Mesenchymal stem cell (in vitro differentiated cells and primary cell): ENCODE results near the gene GABRA4.

ENCODE experiments used
- DNase-seq: peaks from one replicate; pipeline ENCODE4 v3.0.0-alpha.2; 2013
- H2AFZ ChIP-seq: one replicate; pipeline ENCODE4 v1.6.1; 2013; ENCODE audit warnings: low read depth, mild to moderate bottlenecking, control low read depth, inconsistent platforms, low read length, moderate library complexity
- H2AK5ac ChIP-seq: 2 replicates; pipeline ENCODE4 v1.6.1; 2013; ENCODE audit warnings: low read length, moderate library complexity, mild to moderate bottlenecking, inconsistent platforms; ENCODE audit not compliant: severe bottlenecking
- H2BK120ac ChIP-seq: one replicate; pipeline ENCODE4 v1.6.1; 2013; ENCODE audit warnings: low read depth, mild to moderate bottlenecking, inconsistent platforms, low read length, moderate library complexity
- H2BK12ac ChIP-seq, 2 experiments: one replicate each; pipeline ENCODE4 v1.6.1; 2013; ENCODE audit warnings: inconsistent platforms in 2 of 2, low read length in 2 of 2, mild to moderate bottlenecking in 2 of 2, moderate library complexity in 2 of 2, control low read depth in 1 of 2
- H2BK15ac ChIP-seq: one replicate; pipeline ENCODE4 v1.6.1; 2013; ENCODE audit warnings: mild to moderate bottlenecking, low read depth, inconsistent platforms; ENCODE audit not compliant: poor library complexity, severe bottlenecking
- H2BK5ac ChIP-seq: 2 replicates; pipeline ENCODE4 v1.6.1; 2013; ENCODE audit warnings: low read depth, mild to moderate bottlenecking, low read length, control low read depth, inconsistent platforms; ENCODE audit not compliant: poor library complexity, severe bottlenecking
- H3K14ac ChIP-seq, 2 experiments: one replicate each; pipeline ENCODE4 v1.6.1; 2013; ENCODE audit warnings: inconsistent platforms in 2 of 2, low read length in 2 of 2, control low read depth in 1 of 2, mild to moderate bottlenecking in 1 of 2, moderate library complexity in 1 of 2
- H3K18ac ChIP-seq, 2 experiments: one replicate each; pipeline ENCODE4 v1.6.1; 2013; ENCODE audit warnings: inconsistent platforms in 2 of 2, low read length in 2 of 2, control low read depth in 1 of 2, low read depth in 1 of 2, mild to moderate bottlenecking in 1 of 2
- H3K23ac ChIP-seq, 2 experiments: one replicate each; pipeline ENCODE4 v1.6.1; 2013; ENCODE audit warnings: inconsistent platforms in 2 of 2, low read length in 2 of 2, mild to moderate bottlenecking in 2 of 2, moderate library complexity in 2 of 2, control low read depth in 1 of 2
- H3K27ac ChIP-seq: 2 replicates; pipeline ENCODE4 v1.5.1; 2013; ENCODE audit warnings: mild to moderate bottlenecking, moderate library complexity, low read length, control low read depth, inconsistent platforms; ENCODE audit not compliant: poor library complexity, severe bottlenecking
- H3K27me3 ChIP-seq, 2 experiments: 2 replicates each; pipeline versions ENCODE4 v1.6.1 to v1.7.0; 2013; ENCODE audit warnings: low read length in 2 of 2, mild to moderate bottlenecking in 2 of 2, moderate library complexity in 2 of 2, control low read depth in 1 of 2, inconsistent platforms in 1 of 2; ENCODE audit not compliant: control insufficient read depth in 1 of 2, insufficient read depth in 1 of 2
- H3K36me3 ChIP-seq, 2 experiments: 2 replicates each; pipeline versions ENCODE4 v1.6.1 to v1.7.0; 2013; ENCODE audit warnings: low read length in 2 of 2, control low read depth in 1 of 2, inconsistent platforms in 1 of 2, low read depth in 1 of 2, mild to moderate bottlenecking in 1 of 2; ENCODE audit not compliant: insufficient read depth in 2 of 2, control insufficient read depth in 1 of 2
- H3K4ac ChIP-seq, 2 experiments: one replicate each; pipeline ENCODE4 v1.6.1; 2013; ENCODE audit warnings: inconsistent platforms in 2 of 2, low read length in 2 of 2, mild to moderate bottlenecking in 2 of 2, moderate library complexity in 2 of 2, control low read depth in 1 of 2, low read depth in 1 of 2
- H3K4me1 ChIP-seq: 2 replicates; pipeline ENCODE4 v1.6.1; 2013; ENCODE audit warnings: low read depth, low read length, control low read depth; ENCODE audit not compliant: control insufficient read depth, insufficient read depth
- H3K4me2 ChIP-seq: 2 replicates; pipeline ENCODE4 v1.6.1; 2013; ENCODE audit warnings: low read length, mild to moderate bottlenecking, inconsistent platforms; ENCODE audit not compliant: poor library complexity, severe bottlenecking
- H3K4me3 ChIP-seq, 2 experiments: 2 replicates each; pipeline versions ENCODE4 v1.5.1 to v1.7.0; 2013; ENCODE audit warnings: low read length in 2 of 2, mild to moderate bottlenecking in 2 of 2, control low read depth in 1 of 2, low read depth in 1 of 2; ENCODE audit not compliant: insufficient read depth in 1 of 2
- H3K79me1 ChIP-seq: replicated peaks from 2 replicates; pipeline ENCODE4 v1.6.1; 2013; ENCODE audit warnings: mild to moderate bottlenecking, control low read depth, low read length, inconsistent platforms; ENCODE audit not compliant: poor library complexity, severe bottlenecking
- H3K9ac ChIP-seq: 2 replicates; pipeline ENCODE4 v1.7.0; 2013; ENCODE audit warnings: mild to moderate bottlenecking, low read length, moderate library complexity
- H3K9me3 ChIP-seq: 2 replicates; pipeline ENCODE4 v1.7.0; 2013; ENCODE audit warnings: mild to moderate bottlenecking, low read length; ENCODE audit not compliant: control insufficient read depth
- H4K8ac ChIP-seq: one replicate; pipeline ENCODE4 v1.6.1; 2013; ENCODE audit warnings: inconsistent platforms, mild to moderate bottlenecking, low read length, moderate library complexity
- H4K91ac ChIP-seq: one replicate; pipeline ENCODE4 v1.6.1; 2013; ENCODE audit warnings: mild to moderate bottlenecking, low read length, inconsistent platforms
- WGBS: methylation state at CpG from one replicate; pipeline ENCODE4 v1.1.7; 2013; ENCODE audit warnings: mixed read lengths; 5-methylcytosine and 5-hydroxymethylcytosine counted together

GABRA4 gene

DNA sequence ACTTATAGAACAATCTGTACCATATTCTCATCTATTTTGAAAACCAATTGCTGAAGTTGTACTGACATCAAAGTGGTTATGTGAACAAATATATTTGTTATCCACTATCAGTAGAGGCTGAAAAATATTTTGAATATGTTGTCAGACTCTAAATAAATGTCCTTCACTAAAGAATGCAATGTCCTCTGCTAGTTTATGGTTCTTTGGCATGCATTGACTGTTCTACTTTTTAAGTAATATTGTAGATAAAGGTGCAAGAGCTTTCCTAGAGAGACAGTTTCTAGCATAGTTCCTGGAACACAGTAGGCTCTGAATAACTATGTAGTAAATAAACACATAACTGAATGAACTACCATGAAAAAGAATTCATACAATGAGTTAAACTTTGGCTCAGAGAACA is 66.2 kb downstream of the GABRA4 start:
- Histone ChIP-seq H3K36me3 (no peaks in the 10 kb centered on the region), H2AFZ (no peak overlapping the region), H3K9ac (no peak overlapping the region), H2BK5ac (no peak overlapping the region), H3K27ac (no peak overlapping the region), H2AK5ac (no peak overlapping the region), H3K14ac (no peak overlapping the region), H3K4me1 (no peaks in the 10 kb centered on the region), H4K91ac (no peak overlapping the region), H3K4me3 (no peak overlapping the region), H4K8ac (no peak overlapping the region), H2BK120ac (no peak overlapping the region), H2BK15ac (no peak overlapping the region), H3K79me1 (no peaks in the 10 kb centered on the region), H3K4ac (no peak overlapping the region), H3K9me3 (no peaks in the 10 kb centered on the region), H3K27me3 (peaks cover 0 to 3% of the 10 kb centered on the region in 2 experiments), H3K4me2 (no peak overlapping the region), H3K23ac (no peak overlapping the region), H2BK12ac (no peak overlapping the region), H3K18ac (no peak overlapping the region)
- DNase-seq, result no peak

- Histone ChIP-seq H2BK15ac (no peak overlapping the region), H2BK5ac (no peak overlapping the region), H3K27me3 (peaks cover 0 to 3% of the 10 kb centered on the region in 2 experiments), H2AFZ (no peak overlapping the region), H3K23ac (no peak overlapping the region), H3K4me1 (no peaks in the 10 kb centered on the region), H3K4me3 (no peak overlapping the region), H4K8ac (no peak overlapping the region), H3K4ac (no peak overlapping the region), H3K27ac (no peak overlapping the region), H3K9me3 (no peaks in the 10 kb centered on the region), H2BK120ac (no peak overlapping the region), H2BK12ac (no peak overlapping the region), H2AK5ac (no peak overlapping the region), H3K18ac (no peak overlapping the region), H3K9ac (no peak overlapping the region), H4K91ac (no peak overlapping the region), H3K36me3 (no peaks in the 10 kb centered on the region), H3K14ac (no peak overlapping the region), H3K4me2 (no peak overlapping the region), H3K79me1 (no peaks in the 10 kb centered on the region)
- no peak for DNase-seq
These were observed 68.4 kb downstream of the GABRA4 start for GRCh38 chr4:46924789-46925529.

DNA sequence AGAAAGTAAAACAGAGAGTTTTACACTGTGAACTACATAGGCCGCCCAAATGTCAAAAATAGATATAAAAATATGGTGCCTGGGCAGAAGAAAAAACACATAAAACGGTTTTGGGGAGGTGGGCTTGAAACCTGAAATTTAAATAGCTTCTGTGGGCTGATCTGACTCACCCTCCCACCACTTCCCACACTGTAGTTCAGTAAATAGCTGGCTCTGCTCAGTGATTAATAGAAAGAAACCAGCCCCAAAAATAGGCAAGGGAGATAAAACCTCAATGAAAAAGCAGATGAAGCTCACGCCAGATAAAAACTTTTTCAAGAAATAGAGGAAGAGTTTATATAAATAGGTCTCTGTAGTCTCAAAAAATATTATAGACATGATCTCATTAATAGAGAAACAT is 71.2 kb downstream of the GABRA4 start:
- Histone ChIP-seq H3K4ac (no peak overlapping the region), H3K18ac (no peak overlapping the region)
- 81% methylated on average over 2 of the region's 3 CpGs for WGBS

GRCh38 chr4:46909078-46909477 is 84.3 kb downstream of the GABRA4 start, which contains the start of gene COX7B2:
TSS of gene COX7B2 (minus strand) at chr4:46909245. CDS start at chr4:46735192, 174,053 bp downstream.
- no peak within 1 kb of the TSS for H3K9ac ChIP-seq
- H3K27ac ChIP-seq, result no peak within 1 kb of the TSS
- H2AK5ac ChIP-seq, result no peak within 1 kb of the TSS
- no peaks in the 10 kb centered on the region for H3K36me3 ChIP-seq
- no peaks in the 10 kb centered on the region for H3K9me3 ChIP-seq
- H3K18ac ChIP-seq, result no peak within 1 kb of the TSS
- H3K4me1 ChIP-seq, result no peaks in the 10 kb centered on the region
- DNase-seq, result no peak
- no peak within 1 kb of the TSS for H3K14ac ChIP-seq
- H3K79me1 ChIP-seq, result no peaks in the 10 kb centered on the region
- no peak within 1 kb of the TSS for H3K4ac ChIP-seq
- no peak within 1 kb of the TSS for H2AFZ ChIP-seq
- H2BK120ac ChIP-seq, result no peak within 1 kb of the TSS
- H3K27me3 ChIP-seq, result no peaks in the 10 kb centered on the region
- no peak within 1 kb of the TSS for H2BK5ac ChIP-seq
- H3K4me3 ChIP-seq, result no peak within 1 kb of the TSS
- H2BK15ac ChIP-seq, result no peak within 1 kb of the TSS
- no peak within 1 kb of the TSS for H3K4me2 ChIP-seq
- no peak within 1 kb of the TSS for H2BK12ac ChIP-seq
- no peak within 1 kb of the TSS for H4K91ac ChIP-seq
- 97% methylated on average over 12 of the region's 12 CpGs for WGBS
- H3K23ac ChIP-seq, result no peak within 1 kb of the TSS
- no peak within 1 kb of the TSS for H4K8ac ChIP-seq

More for the DNA sequence above, 71.2 kb downstream of the GABRA4 start:
- Histone ChIP-seq H3K4me3 (no peak overlapping the region), H2BK5ac (no peak overlapping the region), H2BK12ac (no peak overlapping the region), H3K9ac (no peak overlapping the region), H2AK5ac (no peak overlapping the region), H4K91ac (no peak overlapping the region), H3K23ac (no peak overlapping the region), H3K4me1 (no peaks in the 10 kb centered on the region), H3K14ac (no peak overlapping the region), H4K8ac (no peak overlapping the region), H3K36me3 (no peaks in the 10 kb centered on the region), H2BK120ac (no peak overlapping the region), H3K9me3 (no peaks in the 10 kb centered on the region), H3K79me1 (no peaks in the 10 kb centered on the region), H3K27ac (no peak overlapping the region), H3K4me2 (no peak overlapping the region), H2BK15ac (no peak overlapping the region), H3K27me3 (no peaks in the 10 kb centered on the region), H2AFZ (no peak overlapping the region)
- DNase-seq, result no peak
